CD4-positive, alpha-beta memory T cell (primary cell): ENCODE measurements around the gene IKZF5. TPM values are rescaled to one million over a fixed set of nuclear protein-coding genes. Genes with fewer than 3 reads are reported as not detected.

Experiments
- CTCF ChIA-PET: fragments of 350-600 bp; sonication (Branson Sonifier 250); formaldehyde crosslinking; loops from one replicate; lab custom pipeline; 2021; ENCODE audit warnings: inconsistent platforms; ENCODE audit not compliant: partially characterized antibody; lab: Charles Lee
- POLR2A ChIA-PET: fragments of 350-600 bp; sonication (Branson Sonifier 250); formaldehyde crosslinking; loops from one replicate; lab custom pipeline; 2021; ENCODE audit not compliant: partially characterized antibody; lab: Charles Lee
- DNase-seq, 5 donors: peaks; one replicate each; pipeline versions ENCODE4 v3.0.0 to v3.0.0-alpha.2; 2020 to 2022; ENCODE audit warnings: mixed read lengths in 1 of 5
- H3K27ac ChIP-seq: one replicate; pipeline ENCODE4 v1.7.0; 2013; ENCODE audit warnings: low read depth, low read length
- H3K27me3 ChIP-seq: 2 replicates; pipeline ENCODE4 v1.7.0; 2013; ENCODE audit warnings: mild to moderate bottlenecking, low read length, moderate library complexity; ENCODE audit not compliant: insufficient read depth
- H3K36me3 ChIP-seq: 2 replicates; pipeline ENCODE4 v1.7.0; 2013; ENCODE audit warnings: mild to moderate bottlenecking, low read length, moderate library complexity; ENCODE audit not compliant: insufficient read depth
- H3K4me1 ChIP-seq: 2 replicates; pipeline ENCODE4 v1.7.0; 2013; ENCODE audit warnings: mild to moderate bottlenecking, low read length, moderate library complexity; ENCODE audit not compliant: insufficient read depth
- H3K4me3 ChIP-seq, 2 donors: one replicate each; pipeline ENCODE4 v1.7.0; 2013; ENCODE audit warnings: low read length in 2 of 2, mild to moderate bottlenecking in 1 of 2
- H3K9me3 ChIP-seq, 2 donors: one replicate each; pipeline ENCODE4 v1.7.0; 2013; ENCODE audit warnings: low read length in 2 of 2, control low read depth in 1 of 2; ENCODE audit not compliant: control insufficient read depth in 1 of 2
- H3K27ac Mint-ChIP-seq, 7 donors: one replicate each; pipeline ENCODE4 v1.8.0; 2020 to 2021; ENCODE audit warnings: mixed read lengths in 7 of 7, mild to moderate bottlenecking in 6 of 7, inconsistent platforms in 3 of 7, moderate library complexity in 3 of 7
- H3K27me3 Mint-ChIP-seq, 2 donors: one replicate each; pipeline ENCODE4 v1.8.0; 2020 to 2021; ENCODE audit warnings: mixed read lengths in 2 of 2
- H3K36me3 Mint-ChIP-seq, 2 donors: one replicate each; pipeline ENCODE4 v1.8.0; 2020 to 2021; ENCODE audit warnings: mixed read lengths in 2 of 2, inconsistent platforms in 1 of 2, mild to moderate bottlenecking in 1 of 2
- H3K4me1 Mint-ChIP-seq, 4 donors: one replicate each; pipeline ENCODE4 v1.8.0; 2020 to 2021; ENCODE audit warnings: mixed read lengths in 4 of 4, mild to moderate bottlenecking in 1 of 4
- H3K4me3 Mint-ChIP-seq, 8 donors: one replicate each; pipeline ENCODE4 v1.8.0; 2020 to 2021; ENCODE audit warnings: mixed read lengths in 8 of 8, mild to moderate bottlenecking in 7 of 8, moderate library complexity in 6 of 8, inconsistent platforms in 3 of 8
- H3K9me3 Mint-ChIP-seq, 8 donors: one replicate each; pipeline ENCODE4 v1.8.0; 2020 to 2021; ENCODE audit warnings: mixed read lengths in 8 of 8, mild to moderate bottlenecking in 5 of 8, inconsistent platforms in 3 of 8, moderate library complexity in 1 of 8
- intact Hi-C: fragments of 100-400 bp; cut with micrococcal nuclease; formaldehyde crosslinking; loops from one replicate; pipeline ENCODE4 v1.15.1; 2023
- polyA plus RNA-seq, 2 donors: library from polyadenylated mRNA; unstranded; fragments of 300-500 nt; fragmentation: Illumina TruSeq; gene quantifications; one replicate each; pipeline ENCODE4 v1.2.3, GENCODE V29; 2021
- total RNA-seq, 2 experiments: library from RNA; stranded (reverse); gene quantifications; one replicate each; pipeline ENCODE4 v1.2.3, GENCODE V29; 2021

The IKZF5 gene
- total and polyA plus RNA-seq, 4 experiments from 2014 or later = 11.0 to 45.9 (median 26.0) TPM

- Mint-ChIP-seq H3K27me3 (no peaks in the 10 kb centered on the region), H3K4me1 (peaks cover 9 to 24% (median 15%) of the 10 kb centered on the region in 4 donors), H3K36me3 (peaks cover 10 to 11% of the 10 kb centered on the region in 2 donors), H3K4me3 (peak overlapping the region; percentile 90 to 94 (median 92)), H3K9me3 (no peaks in the 10 kb centered on the region), H3K27ac (peak overlapping the region; percentile 43 to 98 (median 97))
- Histone ChIP-seq H3K27ac (no peak overlapping the region), H3K27me3 (no peaks in the 10 kb centered on the region), H3K4me1 (peaks cover 13% of the 10 kb centered on the region), H3K9me3 (no peaks in the 10 kb centered on the region), H3K4me3 (peak overlapping the region in 1 of 2 donors; percentile 88), H3K36me3 (no peaks in the 10 kb centered on the region)
- ChIA-PET CTCF (interaction anchor here (0.7 to 3.2 kb wide), 9 partner anchors 10 to 577 kb away, joined by 3 to 36 read pairs (median 5); partner anchors contain the start of genes ACADSB, C10orf88 and IKZF5), POLR2A (interaction anchor here (0.6 to 6.6 kb wide), 8 partner anchors 18 to 261 kb away, joined by 3 to 74 read pairs (median 6); partner anchors contain the start of genes ACADSB, BUB3, C10orf88 and FAM24B)
- DNase-seq = peak in 2 of 5 donors; percentile 4
- intact Hi-C loops = no loop called here
Observed at GRCh38 chr10:122981066-122981464, 27.5 kb downstream of the IKZF5 start.

- H3K9me3 Mint-ChIP-seq = no peaks in the 10 kb centered on the region
- CTCF ChIA-PET = interaction anchor here (0.7 to 3.2 kb wide), 19 partner anchors 10 to 578 kb away, joined by 3 to 36 read pairs (median 4); partner anchors contain the start of genes ACADSB, C10orf88 and IKZF5
- H3K4me1 Mint-ChIP-seq = peaks cover 9 to 24% (median 15%) of the 10 kb centered on the region in 4 donors
- Histone ChIP-seq H3K4me3 (peak within 1 kb of the TSS; percentile 19 to 88), H3K27ac (peak within 1 kb of the TSS; percentile 79), H3K27me3 (no peaks in the 10 kb centered on the region), H3K4me1 (peaks cover 13% of the 10 kb centered on the region), H3K9me3 (no peaks in the 10 kb centered on the region), H3K36me3 (no peaks in the 10 kb centered on the region)
- H3K27ac Mint-ChIP-seq = peak within 1 kb of the TSS; percentile 96 to 98 (median 97)
- POLR2A ChIA-PET = interaction anchor here (0.6 to 6.6 kb wide), 12 partner anchors 19 to 262 kb away, joined by 3 to 74 read pairs (median 5); partner anchors contain the start of genes ACADSB, BUB3, C10orf88 and FAM24B
- H3K27me3 Mint-ChIP-seq = peaks cover 0 to 1% of the 10 kb centered on the region in 2 donors
- intact Hi-C loops = loop anchor here (1.0 kb wide), 6 partner anchors 26 to 606 kb away; partner anchors contain the start of genes BUB3, C10orf88, FAM24B and IKZF5
- H3K36me3 Mint-ChIP-seq = peaks cover 10% of the 10 kb centered on the region in 2 donors
- DNase-seq = peak; percentile 90 to 94 (median 91)
- peak within 1 kb of the TSS; percentile 90 to 94 (median 92) for H3K4me3 Mint-ChIP-seq
Observed at GRCh38 chr10:122980209-122981065, 28.2 kb downstream of the IKZF5 start, which contains the start of gene PSTK. TSS of gene PSTK (plus strand) at chr10:122980401. CDS start at chr10:122980480, 79 bp downstream.

GRCh38 chr10:122974543-122975064 lies 34.0 kb downstream of the IKZF5 start:
- POLR2A ChIA-PET = no interaction called here
- CTCF ChIA-PET = interaction anchor here (1.7 kb wide), 1 partner anchor 8 kb away, joined by 3 read pairs; no protein-coding TSS in a partner anchor
- no peaks in the 10 kb centered on the region for H3K36me3 ChIP-seq
- Mint-ChIP-seq H3K27ac (no peak overlapping the region), H3K4me3 (no peak overlapping the region), H3K36me3 (no peaks in the 10 kb centered on the region), H3K27me3 (peaks cover 4 to 7% of the 10 kb centered on the region in 2 donors), H3K4me1 (peaks cover 0 to under 1% (median under 1%) of the 10 kb centered on the region in 4 donors), H3K9me3 (no peaks in the 10 kb centered on the region)
- no peak overlapping the region for H3K4me3 ChIP-seq
- no peaks in the 10 kb centered on the region for H3K9me3 ChIP-seq
- no peaks in the 10 kb centered on the region for H3K27me3 ChIP-seq
- intact Hi-C loops = no loop called here
- H3K27ac ChIP-seq = no peak overlapping the region
- DNase-seq = no peak
- H3K4me1 ChIP-seq = peaks cover 2% of the 10 kb centered on the region

GRCh38 chr10:122974023-122974422 lies 34.6 kb downstream of the IKZF5 start:
- Mint-ChIP-seq H3K36me3 (no peaks in the 10 kb centered on the region), H3K27ac (no peak overlapping the region), H3K4me1 (no peaks in the 10 kb centered on the region), H3K4me3 (no peak overlapping the region), H3K9me3 (peaks cover 0 to 2% (median 0%) of the 10 kb centered on the region in 8 donors), H3K27me3 (peaks cover 6 to 7% of the 10 kb centered on the region in 2 donors)
- Histone ChIP-seq H3K36me3 (no peaks in the 10 kb centered on the region), H3K27me3 (no peaks in the 10 kb centered on the region), H3K4me3 (no peak overlapping the region), H3K27ac (no peak overlapping the region), H3K4me1 (no peaks in the 10 kb centered on the region), H3K9me3 (no peaks in the 10 kb centered on the region)
- intact Hi-C loops = no loop called here
- POLR2A ChIA-PET = no interaction called here
- CTCF ChIA-PET = no interaction called here
- no peak for DNase-seq

- Mint-ChIP-seq H3K27ac (no peak overlapping the region), H3K9me3 (peaks cover 0 to 39% (median 29%) of the 10 kb centered on the region in 8 donors), H3K36me3 (peaks cover 7 to 10% of the 10 kb centered on the region in 2 donors), H3K4me1 (no peaks in the 10 kb centered on the region), H3K4me3 (no peak overlapping the region), H3K27me3 (peaks cover 15 to 17% of the 10 kb centered on the region in 2 donors)
- no peak for DNase-seq
- H3K27me3 ChIP-seq = no peaks in the 10 kb centered on the region
- H3K27ac ChIP-seq = no peak overlapping the region
- POLR2A ChIA-PET = no interaction called here
- no peaks in the 10 kb centered on the region for H3K4me1 ChIP-seq
- CTCF ChIA-PET = interaction anchor here (1.3 to 1.7 kb wide), 2 partner anchors 11 kb away, joined by 3 to 6 read pairs; partner anchors contain the start of gene PSTK
- H3K9me3 ChIP-seq = no peaks in the 10 kb centered on the region
- no peaks in the 10 kb centered on the region for H3K36me3 ChIP-seq
- no peak overlapping the region for H3K4me3 ChIP-seq
- intact Hi-C loops = no loop called here
Observed at GRCh38 chr10:122968698-122969097, 39.9 kb downstream of the IKZF5 start.

GRCh38 chr10:122966879-122967278 lies 41.7 kb downstream of the IKZF5 start:
- Mint-ChIP-seq H3K4me1 (no peaks in the 10 kb centered on the region), H3K36me3 (peaks cover 10 to 17% of the 10 kb centered on the region in 2 donors), H3K9me3 (peaks cover 0 to 44% (median 29%) of the 10 kb centered on the region in 8 donors), H3K4me3 (no peak overlapping the region), H3K27ac (no peak overlapping the region), H3K27me3 (peaks cover 12 to 19% of the 10 kb centered on the region in 2 donors)
- no peak overlapping the region for H3K4me3 ChIP-seq
- no peaks in the 10 kb centered on the region for H3K36me3 ChIP-seq
- H3K27me3 ChIP-seq = no peaks in the 10 kb centered on the region
- H3K9me3 ChIP-seq = no peaks in the 10 kb centered on the region
- ChIA-PET CTCF (interaction anchor here (1.2 to 1.5 kb wide), 4 partner anchors 9 to 13 kb away, joined by 3 to 4 read pairs (median 3); partner anchors contain the start of gene PSTK), POLR2A (interaction anchor here (1.3 kb wide), 1 partner anchor 11 kb away, joined by 3 read pairs; no protein-coding TSS in a partner anchor)
- no peak overlapping the region for H3K27ac ChIP-seq
- intact Hi-C loops = no loop called here
- DNase-seq = no peak
- no peaks in the 10 kb centered on the region for H3K4me1 ChIP-seq
